ENCODE results near the gene UNC45B.
"Not testable (repeated sequence)": the region's sequence is repeated elsewhere in the genome, so short reads cannot be mapped to it uniquely, and the experiment has no call there.

The UNC45B gene

DNA sequence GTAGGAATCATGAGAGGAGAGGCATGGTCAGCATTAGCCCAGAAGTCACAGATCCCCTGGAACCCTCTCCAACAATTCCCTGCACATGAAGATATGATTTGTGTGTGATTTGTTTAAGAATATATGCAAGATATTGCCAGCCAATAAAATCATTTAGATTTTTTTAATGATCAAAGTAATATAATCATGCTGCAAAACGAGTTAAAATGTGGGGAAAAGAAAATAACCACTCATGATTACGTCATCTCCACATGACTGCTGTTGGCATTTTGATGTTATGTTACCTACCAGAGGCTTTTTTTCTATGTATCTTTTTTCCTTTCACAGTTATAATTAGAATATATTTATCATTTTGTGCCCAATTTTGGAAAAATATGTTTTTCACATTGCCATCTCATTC, 24.2 kb downstream of the UNC45B start:
- DNase-seq, result no peak

DNA sequence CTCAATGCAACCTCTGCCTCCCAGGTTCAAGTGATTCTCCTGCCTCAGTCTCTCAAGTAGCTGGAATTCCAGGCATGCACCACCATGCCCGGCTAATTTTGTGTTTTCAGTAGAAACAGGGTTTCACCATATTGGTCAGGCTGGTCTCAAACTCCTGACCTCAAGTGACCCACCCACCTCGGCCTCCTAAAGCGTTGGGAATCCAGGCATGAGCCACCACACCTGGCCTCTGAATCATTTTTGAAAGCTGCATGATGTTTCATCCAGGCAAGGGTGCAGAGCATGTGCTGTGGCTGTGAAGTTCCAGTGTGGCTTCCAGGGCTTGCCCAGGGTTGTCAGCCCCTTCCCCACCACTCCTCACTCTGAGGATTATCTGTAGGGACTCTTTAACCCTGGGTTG, 24.7 kb downstream of the UNC45B start:
- DNase-seq, result not testable (repeated sequence)

DNA sequence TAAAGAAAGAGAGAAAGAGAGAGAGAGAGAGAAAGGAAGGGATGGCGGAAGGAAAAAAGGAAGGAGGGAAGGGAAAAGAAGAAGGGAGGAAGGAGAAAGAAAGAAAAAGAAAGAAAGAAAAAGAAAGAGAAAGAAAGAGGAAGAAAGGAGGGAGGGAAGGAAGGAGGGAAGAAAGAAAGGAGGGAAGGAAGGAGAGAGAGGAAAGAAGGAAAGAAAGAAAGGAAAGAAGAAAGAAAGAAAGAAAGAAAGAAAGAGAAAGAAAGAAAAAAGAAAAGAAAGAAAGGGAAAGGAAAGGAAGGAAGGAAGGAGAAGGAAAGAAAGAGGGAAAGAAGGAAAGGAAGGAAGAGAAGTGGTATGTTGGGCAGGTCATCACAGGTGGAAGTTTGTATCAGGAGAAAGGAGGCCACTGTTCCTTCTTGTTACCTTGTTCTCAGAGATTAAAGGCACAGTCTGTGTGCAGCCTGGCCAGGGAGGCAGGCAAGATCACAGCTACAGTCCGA, 27.3 kb downstream of the UNC45B start:
- no peak for DNase-seq

DNA sequence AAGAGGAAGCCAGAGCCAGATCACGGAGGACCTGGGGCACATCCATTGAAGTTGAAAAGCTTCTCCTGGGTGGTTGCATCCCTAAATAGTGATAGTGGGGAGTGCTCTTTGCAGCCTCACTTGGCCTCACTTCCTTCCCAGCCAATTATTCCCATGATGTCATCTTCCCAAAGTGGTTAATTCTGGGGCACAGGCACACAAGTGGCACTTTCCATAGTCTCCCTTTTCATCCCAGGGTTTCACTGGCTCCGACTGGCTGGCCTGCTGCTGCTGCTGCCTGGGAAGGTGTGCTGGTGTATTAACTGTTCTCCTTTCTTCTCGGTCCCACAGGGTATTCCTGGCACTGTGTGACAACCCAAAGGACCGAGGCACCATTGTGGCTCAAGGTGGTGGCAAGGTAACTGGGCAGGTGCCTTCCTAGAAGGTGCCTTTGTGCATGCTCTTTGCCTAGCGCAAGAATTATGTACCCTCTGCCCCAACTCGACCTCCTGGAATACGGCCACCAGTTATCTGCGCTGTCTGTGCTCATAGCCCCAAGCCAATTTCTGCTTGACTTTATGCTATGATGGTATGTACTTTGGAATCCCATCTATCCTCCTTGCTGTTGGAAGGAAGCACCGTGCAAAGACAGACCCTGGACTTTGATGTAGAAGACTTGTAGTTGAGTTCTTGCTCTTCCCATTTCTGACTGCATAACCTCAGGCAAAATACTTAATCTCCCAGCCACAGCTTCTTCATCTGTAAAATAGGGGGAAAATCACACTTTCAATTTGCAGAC, 28.2 kb downstream of the UNC45B start:
- no peak for DNase-seq

DNA sequence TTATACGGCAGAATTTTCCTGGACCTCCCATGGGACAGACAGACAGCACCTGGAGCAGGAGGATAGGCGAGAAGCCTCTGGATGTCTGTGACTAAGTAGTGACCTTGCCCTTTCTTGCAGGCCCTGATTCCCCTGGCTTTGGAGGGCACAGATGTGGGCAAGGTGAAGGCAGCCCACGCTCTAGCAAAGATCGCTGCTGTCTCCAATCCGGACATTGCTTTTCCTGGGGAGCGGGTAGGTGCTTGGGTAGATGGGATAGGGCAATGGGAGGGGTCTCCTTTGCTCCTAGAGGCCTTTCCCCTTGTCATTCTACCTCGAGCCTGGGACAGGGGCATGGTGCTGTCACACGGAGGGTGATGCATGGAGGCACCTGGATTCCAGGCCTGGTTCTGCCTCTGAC, 29.3 kb downstream of the UNC45B start:
- DNase-seq, result no peak

DNA sequence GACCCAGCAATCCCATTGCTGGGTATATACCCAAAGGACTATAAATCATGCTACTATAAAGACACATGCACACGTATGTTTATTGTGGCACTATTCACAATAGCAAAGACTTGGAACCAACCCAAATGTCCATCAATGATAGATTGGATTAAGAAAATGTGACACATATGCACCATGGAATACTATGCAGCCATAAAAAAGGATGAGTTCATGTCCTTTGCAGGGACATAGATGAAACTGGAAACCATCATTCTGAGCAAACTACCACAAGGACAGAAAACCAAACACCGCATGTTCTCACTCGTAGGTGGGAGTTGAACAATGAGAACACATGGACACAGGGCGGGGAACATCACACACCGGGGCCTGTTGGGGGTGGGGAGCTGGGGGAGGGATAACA, 31.8 kb downstream of the UNC45B start:
- DNase-seq, result not testable (repeated sequence)

DNA sequence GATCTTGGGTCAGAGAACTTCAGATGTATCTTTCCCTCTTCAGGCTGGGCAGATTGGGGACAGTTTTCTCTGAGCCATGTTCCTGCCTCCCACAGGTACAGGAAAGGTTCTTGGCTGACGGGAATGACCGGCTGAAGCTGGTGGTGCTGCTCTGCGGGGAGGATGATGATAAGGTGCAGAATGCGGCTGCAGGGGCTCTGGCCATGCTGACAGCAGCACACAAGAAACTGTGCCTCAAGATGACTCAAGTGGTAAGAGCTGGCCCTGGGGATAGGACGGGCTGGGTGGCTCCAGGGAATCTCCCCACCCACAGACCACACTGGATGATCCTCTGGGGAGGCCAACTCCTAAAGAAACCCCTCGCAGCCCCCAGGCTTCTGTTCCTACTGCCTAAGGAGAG, 35.7 kb downstream of the UNC45B start:
- no peak for DNase-seq

DNA sequence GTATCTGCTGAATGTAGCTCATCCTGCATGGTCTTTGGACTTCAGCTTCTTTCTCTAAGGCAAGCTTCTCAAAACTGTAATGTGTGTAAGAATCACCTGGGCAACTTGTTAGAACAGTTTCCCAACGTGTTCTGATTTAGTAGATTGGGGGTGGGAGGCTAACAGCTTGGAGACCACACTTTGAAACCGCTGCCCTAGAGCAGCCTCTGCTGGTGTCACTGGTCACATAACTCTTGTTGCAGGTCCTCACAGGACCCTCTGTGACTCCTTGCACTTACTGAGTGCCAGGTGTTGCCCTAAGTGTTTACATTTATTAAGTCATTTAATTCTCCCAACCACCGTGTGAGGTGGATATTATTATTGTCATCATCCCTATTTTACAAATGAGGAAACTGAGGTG, 36.7 kb downstream of the UNC45B start:
- no peak for DNase-seq

DNA sequence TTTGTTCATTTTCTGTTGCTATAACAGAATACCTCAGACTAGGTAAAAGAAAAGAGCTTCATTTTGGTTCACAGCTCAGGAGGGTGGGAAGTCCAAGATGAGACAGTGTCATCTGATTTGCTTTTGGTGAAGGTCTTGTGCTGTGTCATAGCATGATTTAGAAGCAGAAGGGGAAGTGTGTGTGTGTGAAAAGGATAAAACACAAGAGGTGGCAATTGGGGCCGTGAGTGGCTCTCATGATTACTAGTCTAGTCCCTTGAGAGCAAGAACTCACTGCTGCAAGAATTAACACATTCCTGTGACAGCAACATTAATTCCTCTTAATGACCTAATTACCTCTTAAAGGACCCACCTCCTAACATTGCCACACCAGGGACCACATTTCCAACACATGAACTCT, 38.2 kb downstream of the UNC45B start:
- DNase-seq, result no peak

DNA sequence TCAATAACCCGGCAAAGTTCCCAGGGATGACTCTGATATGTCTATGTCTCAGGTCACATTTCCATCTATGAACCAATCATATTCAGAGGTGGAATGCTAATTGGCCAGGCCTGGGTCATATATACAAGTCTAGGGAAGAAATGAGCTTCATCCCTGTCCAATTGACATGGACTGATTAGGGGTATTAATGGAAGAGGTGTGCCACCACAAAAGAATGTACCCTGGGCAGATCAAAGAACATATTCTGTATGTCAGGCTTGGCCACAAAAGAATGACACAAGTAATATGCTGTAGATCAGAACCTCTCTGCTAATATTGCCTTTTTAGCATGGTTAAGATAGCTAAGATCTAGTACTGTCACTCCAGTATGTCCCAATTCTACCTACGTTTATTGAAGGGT, 39.9 kb downstream of the UNC45B start:
- no peak for DNase-seq

DNA sequence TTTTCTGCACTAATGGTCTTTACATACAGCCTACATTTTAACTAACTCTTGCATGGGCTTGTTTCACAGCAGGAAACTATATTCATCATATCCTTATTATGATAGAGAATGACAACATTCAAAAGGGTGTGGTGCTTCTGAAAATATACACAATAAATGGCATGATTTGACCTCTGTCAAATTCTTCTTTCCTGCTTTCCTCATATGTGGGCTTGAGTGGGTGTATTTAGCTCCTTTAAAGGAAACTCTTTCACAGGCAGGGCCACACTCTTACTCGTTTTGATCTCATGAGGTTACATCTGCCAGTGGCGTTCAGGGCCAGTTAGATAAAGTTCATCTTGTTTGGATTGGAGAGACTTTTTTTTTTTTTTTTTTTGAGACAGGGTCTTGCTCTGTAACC, 40.5 kb downstream of the UNC45B start:
- no peak for DNase-seq

DNA sequence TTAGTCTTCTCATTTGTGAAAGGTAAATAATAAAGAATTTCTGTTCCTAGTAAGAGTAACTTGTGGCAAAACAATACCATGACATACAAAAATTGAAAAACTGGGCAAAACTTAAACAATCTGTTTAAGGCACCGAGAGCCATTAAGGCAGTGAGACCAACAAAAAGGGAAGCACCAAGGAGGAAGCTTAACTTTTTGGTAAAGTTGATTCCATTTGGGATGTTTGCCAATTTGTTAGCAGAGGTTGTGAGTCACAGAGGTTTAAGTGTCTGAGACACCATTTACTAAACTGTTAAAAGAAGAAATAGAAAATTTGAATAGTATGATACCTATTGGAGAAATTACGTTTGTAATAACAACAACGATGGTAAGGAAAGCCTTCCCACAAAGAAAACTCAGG, 41.7 kb downstream of the UNC45B start:
- no peak for DNase-seq

DNA sequence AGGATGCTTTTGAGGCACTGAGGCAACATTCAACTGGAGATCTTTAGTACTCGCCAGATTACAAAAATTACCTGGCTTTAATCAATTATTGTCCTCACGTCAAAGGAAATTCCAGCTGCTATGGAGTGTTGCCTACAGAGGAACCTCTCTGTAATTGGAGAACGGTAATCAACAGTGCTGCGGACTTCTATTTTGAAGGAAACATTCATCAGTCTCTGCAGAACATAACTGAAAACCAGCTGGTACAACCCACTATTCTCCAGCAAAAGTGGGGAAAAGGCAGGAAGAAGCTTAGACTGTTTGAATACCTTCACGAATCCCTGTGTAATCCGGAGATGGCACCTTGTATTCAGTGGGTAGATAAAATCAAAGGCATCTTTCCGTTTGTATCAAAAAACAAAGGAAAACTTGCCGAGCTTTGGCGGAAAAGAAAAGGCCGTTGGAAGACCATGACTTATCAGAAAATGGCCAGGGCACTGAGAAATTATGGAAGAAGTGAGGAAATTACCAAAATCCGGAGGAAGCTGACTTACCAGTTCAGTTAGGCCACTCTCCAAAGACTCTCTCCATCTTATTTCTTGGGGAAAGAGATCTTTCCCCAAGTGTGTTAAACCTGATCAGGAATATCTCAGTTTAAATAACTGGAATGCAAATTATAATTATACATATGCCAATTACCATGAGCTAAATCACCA, 43.5 kb downstream of the UNC45B start:
- no peak for DNase-seq

DNA sequence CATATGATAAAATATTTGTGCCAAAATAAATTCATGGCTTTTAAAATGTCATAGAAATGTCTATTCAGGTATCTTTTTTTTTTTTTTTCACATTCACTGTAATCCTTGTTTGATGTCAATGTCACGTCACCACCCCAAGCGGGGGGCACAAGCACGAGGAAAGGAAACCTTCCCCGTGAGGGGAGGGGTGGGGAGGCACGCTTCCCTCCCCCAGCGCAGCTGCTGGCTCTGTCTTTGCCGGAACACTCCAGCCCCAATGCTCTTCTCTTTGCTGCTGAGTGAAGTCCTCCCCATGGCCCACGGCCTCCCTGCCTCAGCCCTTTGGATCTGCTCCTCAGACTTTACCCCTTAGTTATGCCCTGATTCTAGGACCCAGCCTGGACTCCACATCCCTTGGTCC, 45.1 kb downstream of the UNC45B start:
- DNase-seq, result no peak

DNA sequence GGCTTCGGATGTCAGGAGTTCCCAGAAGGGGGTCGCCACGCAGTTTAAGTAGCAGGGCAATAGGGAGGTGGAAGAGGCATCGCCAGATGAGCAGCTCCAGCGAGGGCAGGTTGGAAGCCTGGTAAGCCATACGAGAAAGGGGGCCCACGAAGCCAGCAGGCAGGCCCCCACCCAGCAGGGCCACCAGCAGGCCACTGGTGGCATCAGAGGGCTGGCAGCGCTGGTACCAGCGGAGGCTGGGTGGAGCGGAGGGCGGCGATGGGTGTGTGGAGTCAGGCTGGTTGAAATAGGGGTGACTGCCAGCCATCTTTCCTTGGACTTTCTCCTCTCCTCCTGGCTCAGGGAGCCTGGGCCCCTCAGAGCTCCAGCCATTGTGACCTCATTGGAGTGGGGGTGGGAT, 46.4 kb downstream of the UNC45B start, which contains the start of gene SLC35G3:
TSS of gene SLC35G3 (minus strand) at position 393 of the 400 bp plus-strand sequence. CDS start at position 307, 86 bp downstream.
- not testable (repeated sequence) for DNase-seq

DNA sequence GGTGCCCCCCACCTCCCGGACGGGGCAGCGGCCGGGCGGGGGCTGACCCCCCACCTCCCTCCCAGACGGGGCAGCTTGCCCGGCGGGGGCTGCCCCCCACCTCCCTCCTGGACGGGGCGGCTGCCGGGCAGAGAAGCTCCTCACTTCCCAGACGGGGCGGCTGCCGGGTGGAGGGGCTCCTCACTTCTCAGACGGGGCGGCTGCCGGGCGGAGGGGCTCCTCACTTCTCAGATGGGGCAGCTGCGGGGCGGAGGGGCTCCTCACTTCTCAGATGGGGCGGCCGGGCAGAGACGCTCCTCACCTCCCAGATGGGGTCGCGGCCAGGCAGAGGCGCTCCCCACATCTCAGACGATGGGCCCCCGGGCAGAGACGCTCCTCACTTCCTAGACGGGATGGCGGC, 47.4 kb downstream of the UNC45B start:
- not testable (repeated sequence) for DNase-seq

DNA sequence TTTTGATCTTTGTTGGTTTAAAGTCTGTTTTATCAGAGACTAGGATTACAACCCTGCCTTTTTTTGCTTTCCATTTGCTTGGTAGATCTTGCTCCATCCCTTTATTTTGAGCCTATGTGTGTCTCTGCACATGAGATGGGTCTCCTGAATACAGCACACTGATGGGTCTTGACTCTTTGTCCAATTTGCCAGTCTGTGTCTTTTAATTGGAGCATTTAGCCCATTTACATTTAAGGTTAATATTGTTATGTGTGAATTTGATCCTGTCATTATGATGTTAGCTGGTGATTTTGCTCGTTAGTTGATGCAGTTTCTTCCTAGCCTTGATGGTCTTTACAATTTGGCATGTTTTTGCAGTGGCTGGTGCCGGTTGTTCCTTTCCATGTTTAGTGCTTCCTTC, 55.0 kb downstream of the UNC45B start:
- DNase-seq, result not testable (repeated sequence)

DNA sequence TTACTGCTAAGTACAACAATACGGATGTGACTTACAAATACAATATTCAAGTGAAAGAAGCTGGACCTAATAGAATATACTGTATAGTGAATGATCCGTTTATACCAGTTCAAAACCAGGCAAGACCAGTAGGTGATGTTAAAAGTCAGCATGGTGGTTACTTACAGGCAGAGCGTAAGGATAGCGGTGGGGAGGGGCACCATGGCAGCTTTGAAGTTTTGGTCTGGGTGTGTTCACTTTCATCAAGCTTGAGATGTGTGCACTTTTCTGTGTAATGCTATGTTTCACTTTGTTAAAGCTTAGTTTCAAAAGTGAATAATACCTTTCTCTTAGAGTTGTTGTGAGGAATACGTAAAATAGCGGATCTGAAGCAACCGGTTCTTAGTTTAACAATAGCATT, 63.1 kb downstream of the UNC45B start:
- no peak for DNase-seq

DNA sequence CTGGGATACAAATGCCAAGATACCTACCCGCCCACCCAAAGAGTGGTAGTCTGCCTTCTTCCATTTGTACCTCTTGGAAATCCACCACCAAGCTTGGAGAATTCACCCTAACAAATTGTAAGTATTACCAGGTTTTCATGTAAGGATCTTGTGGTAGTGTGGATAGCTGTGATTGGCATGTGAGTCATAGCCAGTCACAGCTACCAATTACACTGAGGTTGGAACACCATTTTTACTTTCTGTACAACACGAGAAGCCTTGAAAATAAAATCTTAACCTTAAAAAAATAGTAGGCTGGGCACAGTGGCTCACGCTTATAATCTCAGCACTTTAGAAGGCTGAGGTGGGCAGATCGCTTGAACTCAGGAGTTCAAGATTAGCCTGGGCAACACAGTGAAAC, 65.1 kb downstream of the UNC45B start:
- no peak for DNase-seq

DNA sequence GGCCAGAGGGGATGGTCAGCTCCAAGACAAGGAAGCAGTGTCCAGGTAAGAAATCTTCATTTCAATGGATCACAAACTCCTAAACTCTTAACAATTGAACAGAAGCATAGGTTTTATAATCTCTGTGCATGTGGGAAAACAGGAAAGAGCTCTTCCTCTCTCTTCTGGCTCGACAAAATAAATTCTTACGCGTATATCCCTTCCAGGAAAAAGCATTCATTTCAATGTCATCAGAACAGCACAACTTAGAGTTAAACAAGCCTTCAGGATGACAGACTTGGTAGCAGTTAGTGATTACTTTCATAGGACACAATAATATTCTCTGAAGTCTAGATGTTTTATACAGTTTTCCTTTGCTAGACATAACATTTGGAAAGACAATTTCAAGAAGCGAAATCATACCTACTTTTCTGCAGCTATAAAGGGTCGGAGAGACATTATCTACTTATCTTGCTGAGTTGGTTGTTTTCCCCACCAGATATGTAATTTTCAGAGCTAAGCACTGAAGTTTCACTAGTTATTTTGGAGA, 65.9 kb downstream of the UNC45B start:
- DNase-seq, result no peak

DNA sequence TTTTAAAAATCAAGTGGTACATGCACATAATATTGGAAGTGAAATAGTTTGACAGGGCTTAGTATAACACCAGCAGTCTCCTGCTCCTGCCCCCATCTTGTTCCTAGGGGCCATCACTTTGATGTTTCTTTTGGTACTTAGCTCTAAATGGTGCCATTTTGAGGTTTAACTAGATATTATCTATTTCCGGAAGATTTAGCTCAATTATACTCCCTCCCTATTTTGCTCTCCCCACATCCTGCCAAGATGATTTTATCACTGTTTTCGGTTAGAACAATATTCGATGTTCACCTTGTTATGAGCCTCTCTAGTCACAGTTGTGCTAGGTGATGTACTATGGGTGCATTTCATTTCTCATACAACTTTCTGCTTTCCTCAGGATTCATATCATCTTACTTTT, 66.6 kb downstream of the UNC45B start:
- peak; percentile 74 for DNase-seq

DNA sequence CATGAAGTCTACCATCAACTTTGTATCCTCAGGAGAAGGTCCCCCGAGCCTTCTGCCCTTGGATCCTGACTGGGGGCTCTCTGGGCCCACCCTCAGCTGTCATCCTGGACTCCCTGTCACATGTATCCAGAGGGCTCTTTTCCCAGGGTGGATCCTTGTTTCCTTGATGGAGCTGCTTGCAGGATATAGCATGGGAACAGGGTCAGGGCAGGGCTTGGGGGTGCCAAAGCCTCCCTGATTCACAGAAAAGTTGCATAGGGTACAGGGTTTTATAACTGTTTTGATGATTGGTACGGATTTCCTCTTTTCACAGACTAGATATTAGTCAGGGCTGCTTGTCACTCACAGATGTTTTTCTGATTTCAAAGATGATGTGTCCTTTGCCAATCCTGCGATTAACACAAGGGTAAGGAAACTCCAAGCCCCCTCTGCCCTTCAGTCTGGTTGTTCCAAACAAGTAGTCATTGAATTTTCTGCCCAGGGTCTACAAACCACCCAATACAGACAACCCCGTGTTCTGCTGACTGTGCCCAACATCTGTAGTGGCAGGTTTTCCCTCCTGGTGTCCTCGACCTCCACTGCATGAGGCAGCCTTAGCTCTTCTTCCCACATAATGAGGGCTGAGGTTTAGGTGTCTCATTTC, 67.1 kb downstream of the UNC45B start:
- DNase-seq, result peak; percentile 73

DNA sequence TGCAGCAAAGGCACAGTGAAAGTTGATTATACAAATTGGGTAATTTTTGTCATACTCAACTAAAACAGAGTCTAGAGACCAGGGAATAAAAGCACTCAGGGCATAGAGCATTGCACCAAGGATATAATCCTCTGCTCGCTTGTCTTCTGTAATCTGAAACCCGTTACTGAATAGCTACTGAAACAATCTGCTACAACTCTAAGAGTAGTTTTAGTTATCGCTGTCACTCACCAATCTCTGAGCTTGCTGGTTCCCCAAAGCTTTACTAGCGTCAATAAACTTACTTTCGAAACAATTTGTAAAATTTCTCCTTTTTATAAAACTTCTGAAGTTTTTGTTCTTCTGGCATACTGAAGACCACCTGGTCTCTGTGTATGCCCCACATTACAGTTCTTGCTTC, 69.5 kb downstream of the UNC45B start:
- no peak for DNase-seq

DNA sequence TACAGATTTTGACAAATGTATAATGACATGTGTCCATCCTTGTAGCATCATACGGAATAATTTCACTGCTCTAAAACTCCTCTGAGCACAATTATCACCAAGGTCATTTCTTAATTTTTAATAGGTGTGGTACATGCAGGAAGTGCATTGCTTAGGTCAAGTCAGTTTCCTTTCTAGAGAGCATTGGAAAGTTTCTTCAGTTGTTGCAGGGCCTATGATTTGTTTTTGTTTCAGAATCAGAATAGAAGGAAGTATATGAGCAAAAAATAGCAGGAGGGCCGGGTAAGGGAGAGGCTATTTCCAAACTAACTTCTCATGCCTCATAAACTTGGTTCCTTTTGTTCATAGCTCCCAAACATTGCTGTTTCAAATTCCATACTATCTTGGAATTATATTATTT, 71.3 kb downstream of the UNC45B start:
- no peak for DNase-seq

Measured in activated effector memory CD4-positive, alpha-beta T cell treated with anti-CD3 and anti-CD28 coated beads, Interleukin-2, amount 50 U/mL, for 16 hours (primary cell).